K562 (cell line): ENCODE results near the gene SLC28A3.

Experiments
- BRF1 ChIP-seq: IDR thresholded peaks from 3 replicates; pipeline ENCODE4 v1.6.1; 2011; ENCODE audit warnings: borderline replicate concordance, mild to moderate bottlenecking; ENCODE audit not compliant: insufficient read length; ENCODE audit errors: extremely low read depth
- ESRRA ChIP-seq: fragments of 450-650 bp; IDR thresholded peaks from 2 replicates; pipeline ENCODE4 v1.6.1; 2014; ENCODE audit warnings: low read depth, mild to moderate bottlenecking, moderate library complexity, borderline replicate concordance
- FOXP1 ChIP-seq: sonication (generic); formaldehyde crosslinking; IDR thresholded peaks from 2 replicates; pipeline ENCODE4 v1.8.0; 2022; ENCODE audit warnings: mild to moderate bottlenecking, missing genetic modification reagents
- MAX ChIP-seq: sonication (generic); formaldehyde crosslinking; IDR thresholded peaks from 2 replicates; pipeline ENCODE4 v1.9.0; 2022; ENCODE audit warnings: mild to moderate bottlenecking, missing genetic modification reagents
- POLR2A ChIP-seq: fragments of 450-650 bp; conservative IDR thresholded peaks from 2 replicates; pipeline ENCODE4 v1.6.1; 2016
- POLR2AphosphoS2 ChIP-seq: IDR thresholded peaks from 2 replicates; pipeline ENCODE4 v1.6.1; 2012; ENCODE audit warnings: low read length, improper control_type of control experiment
- RAD21 ChIP-seq, 2 experiments: fragments of 250-450 bp in 1 of 2; fragments of 450-650 bp in 1 of 2; sonication (Bioruptor Pico) in 1 of 2; formaldehyde crosslinking in 1 of 2; IDR thresholded peaks in 1 of 2; conservative IDR thresholded peaks in 1 of 2; 2 replicates each; pipeline versions ENCODE4 v1.4.0 to v1.8.0; 2020 to 2022; ENCODE audit warnings: mild to moderate bottlenecking in 2 of 2, moderate library complexity in 1 of 2
- SMAD1 ChIP-seq: fragments of 150-350 bp; IDR thresholded peaks from 2 replicates; pipeline ENCODE4 v1.6.1; 2014; ENCODE audit warnings: low read length, low read depth; ENCODE audit not compliant: partially characterized antibody
- ZBTB43 ChIP-seq: sonication (generic); formaldehyde crosslinking; IDR thresholded peaks from 2 replicates; pipeline ENCODE4 v1.8.0; 2023; ENCODE audit warnings: mild to moderate bottlenecking, missing genetic modification reagents
- ZBTB9 ChIP-seq: fragments of 450-650 bp; formaldehyde crosslinking; IDR thresholded peaks from 2 replicates; pipeline ENCODE4 v1.4.0; 2020; ENCODE audit warnings: mild to moderate bottlenecking, moderate library complexity
- ZC3H4 ChIP-seq: sonication (generic); formaldehyde crosslinking; IDR thresholded peaks from 2 replicates; pipeline ENCODE4 v1.9.0; 2021; ENCODE audit warnings: missing genetic modification reagents, borderline replicate concordance
- ZNF57 ChIP-seq: fragments of 450-650 bp; formaldehyde crosslinking; IDR thresholded peaks from 2 replicates; pipeline ENCODE4 v1.4.0; 2020; ENCODE audit warnings: mild to moderate bottlenecking, moderate library complexity
- TF ChIP-seq, protein P1 (sequence below), 2 experiments: fragments of 450-650 bp; IDR thresholded peaks; 2 replicates each; pipeline ENCODE4 v1.6.1; 2016; ENCODE audit warnings: mild to moderate bottlenecking in 2 of 2, borderline replicate concordance in 1 of 2, low read depth in 1 of 2, moderate library complexity in 1 of 2
- TF ChIP-seq, protein P2 (sequence below): fragments of 150-350 bp; conservative IDR thresholded peaks from 2 replicates; pipeline ENCODE4 v1.6.1; 2014; ENCODE audit warnings: low read length

GRCh38 chr9:84327184-84327583, 13.4 kb downstream of the SLC28A3 start:
- TF ChIP-seq ZC3H4, result no peak
- TF ChIP-seq ZBTB9 (CRISPR knock-in tag), result no peak
- no peak for TF ChIP-seq MAX (CRISPR knock-in tag)
- no peak for TF ChIP-seq FOXP1 (CRISPR knock-in tag)
- TF ChIP-seq POLR2A, result no peak
- TF ChIP-seq, protein P1, sequence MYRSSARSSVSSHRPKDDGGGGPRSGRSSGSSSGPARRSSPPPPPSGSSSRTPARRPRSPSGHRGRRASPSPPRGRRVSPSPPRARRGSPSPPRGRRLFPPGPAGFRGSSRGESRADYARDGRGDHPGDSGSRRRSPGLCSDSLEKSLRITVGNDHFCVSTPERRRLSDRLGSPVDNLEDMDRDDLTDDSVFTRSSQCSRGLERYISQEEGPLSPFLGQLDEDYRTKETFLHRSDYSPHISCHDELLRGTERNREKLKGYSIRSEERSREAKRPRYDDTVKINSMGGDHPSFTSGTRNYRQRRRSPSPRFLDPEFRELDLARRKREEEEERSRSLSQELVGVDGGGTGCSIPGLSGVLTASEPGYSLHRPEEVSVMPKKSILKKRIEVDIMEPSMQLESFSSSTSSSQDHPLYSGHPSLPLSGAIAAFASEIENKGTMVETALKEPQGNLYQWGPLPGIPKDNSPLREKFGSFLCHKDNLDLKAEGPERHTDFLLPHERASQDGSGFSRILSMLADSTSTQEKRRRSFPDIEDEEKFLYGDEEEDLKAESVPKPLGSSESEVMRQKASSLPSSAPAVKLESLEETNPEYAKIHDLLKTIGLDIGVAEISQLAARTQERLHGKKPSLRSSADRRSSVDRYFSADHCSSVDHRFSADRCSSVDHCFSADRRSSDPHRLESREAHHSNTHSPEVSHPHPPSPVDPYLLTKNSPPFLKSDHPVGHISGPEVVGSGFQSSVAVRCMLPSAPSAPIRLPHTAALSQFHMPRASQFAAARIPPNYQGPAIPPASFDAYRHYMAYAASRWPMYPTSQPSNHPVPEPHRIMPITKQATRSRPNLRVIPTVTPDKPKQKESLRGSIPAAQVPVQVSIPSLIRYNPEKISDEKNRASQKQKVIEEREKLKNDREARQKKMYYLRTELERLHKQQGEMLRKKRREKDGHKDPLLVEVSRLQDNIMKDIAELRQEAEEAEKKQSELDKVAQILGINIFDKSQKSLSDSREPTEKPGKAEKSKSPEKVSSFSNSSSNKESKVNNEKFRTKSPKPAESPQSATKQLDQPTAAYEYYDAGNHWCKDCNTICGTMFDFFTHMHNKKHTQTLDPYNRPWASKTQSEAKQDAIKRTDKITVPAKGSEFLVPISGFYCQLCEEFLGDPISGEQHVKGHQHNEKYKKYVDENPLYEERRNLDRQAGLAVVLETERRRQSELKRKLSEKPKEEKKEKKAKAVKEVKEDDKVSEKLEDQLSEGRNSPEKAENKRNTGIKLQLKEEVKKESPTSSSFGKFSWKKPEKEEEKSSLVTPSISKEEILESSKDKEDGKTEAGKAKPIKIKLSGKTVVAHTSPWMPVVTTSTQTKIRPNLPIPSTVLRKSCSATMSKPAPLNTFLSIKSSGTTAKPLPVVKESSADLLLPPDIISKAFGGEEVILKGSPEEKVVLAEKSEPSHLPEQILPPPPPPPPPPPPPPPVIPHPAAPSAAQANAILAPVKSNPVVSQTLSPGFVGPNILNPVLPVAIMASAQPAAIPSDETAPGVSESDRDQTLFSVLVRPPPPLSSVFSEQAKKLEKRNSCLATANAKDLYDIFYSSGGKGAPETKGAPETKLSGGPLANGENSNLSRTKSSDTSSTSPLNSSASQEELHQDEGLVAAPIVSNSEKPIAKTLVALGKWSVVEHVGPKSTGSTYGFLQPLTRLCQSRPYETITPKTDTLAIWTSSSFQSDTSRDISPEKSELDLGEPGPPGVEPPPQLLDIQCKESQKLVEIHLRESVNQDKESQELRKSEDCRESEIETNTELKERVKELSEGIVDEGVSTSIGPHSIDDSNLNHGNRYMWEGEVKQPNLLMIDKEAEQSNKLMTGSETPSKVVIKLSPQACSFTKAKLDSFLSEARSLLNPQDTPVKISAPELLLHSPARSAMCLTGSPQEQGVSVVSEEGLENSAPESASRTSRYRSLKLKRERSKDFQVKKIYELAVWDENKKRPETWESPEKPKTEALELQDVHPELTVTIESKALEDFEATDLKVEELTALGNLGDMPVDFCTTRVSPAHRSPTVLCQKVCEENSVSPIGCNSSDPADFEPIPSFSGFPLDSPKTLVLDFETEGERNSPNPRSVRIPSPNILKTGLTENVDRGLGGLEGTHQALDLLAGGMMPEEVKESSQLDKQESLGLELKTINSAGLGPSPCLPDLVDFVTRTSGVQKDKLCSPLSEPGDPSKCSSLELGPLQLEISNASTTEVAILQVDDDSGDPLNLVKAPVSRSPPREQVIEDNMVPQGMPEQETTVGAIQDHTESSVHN (IDR thresholded peaks at IDR 0.05; ENCODE audit: borderline replicate concordance in 1 of 2, low read depth in 1 of 2), result no peak
- TF ChIP-seq, protein P2, sequence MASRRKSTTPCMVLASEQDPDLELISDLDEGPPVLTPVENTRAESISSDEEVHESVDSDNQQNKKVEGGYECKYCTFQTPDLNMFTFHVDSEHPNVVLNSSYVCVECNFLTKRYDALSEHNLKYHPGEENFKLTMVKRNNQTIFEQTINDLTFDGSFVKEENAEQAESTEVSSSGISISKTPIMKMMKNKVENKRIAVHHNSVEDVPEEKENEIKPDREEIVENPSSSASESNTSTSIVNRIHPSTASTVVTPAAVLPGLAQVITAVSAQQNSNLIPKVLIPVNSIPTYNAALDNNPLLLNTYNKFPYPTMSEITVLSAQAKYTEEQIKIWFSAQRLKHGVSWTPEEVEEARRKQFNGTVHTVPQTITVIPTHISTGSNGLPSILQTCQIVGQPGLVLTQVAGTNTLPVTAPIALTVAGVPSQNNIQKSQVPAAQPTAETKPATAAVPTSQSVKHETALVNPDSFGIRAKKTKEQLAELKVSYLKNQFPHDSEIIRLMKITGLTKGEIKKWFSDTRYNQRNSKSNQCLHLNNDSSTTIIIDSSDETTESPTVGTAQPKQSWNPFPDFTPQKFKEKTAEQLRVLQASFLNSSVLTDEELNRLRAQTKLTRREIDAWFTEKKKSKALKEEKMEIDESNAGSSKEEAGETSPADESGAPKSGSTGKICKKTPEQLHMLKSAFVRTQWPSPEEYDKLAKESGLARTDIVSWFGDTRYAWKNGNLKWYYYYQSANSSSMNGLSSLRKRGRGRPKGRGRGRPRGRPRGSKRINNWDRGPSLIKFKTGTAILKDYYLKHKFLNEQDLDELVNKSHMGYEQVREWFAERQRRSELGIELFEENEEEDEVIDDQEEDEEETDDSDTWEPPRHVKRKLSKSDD, result no peak
- TF ChIP-seq SMAD1, result no peak
- TF ChIP-seq RAD21 (CRISPR knock-in tag; conservative IDR thresholded peaks at IDR 0.05 in 1 of 2, IDR thresholded peaks at IDR 0.05 in 1 of 2), result no peak
- TF ChIP-seq POLR2AphosphoS2, result no peak
- no peak for TF ChIP-seq BRF1
- TF ChIP-seq ZBTB43 (CRISPR knock-in tag), result no peak
- TF ChIP-seq ESRRA, result no peak
- TF ChIP-seq ZNF57 (CRISPR knock-in tag), result no peak
